ENCODE data around the gene CD82.
A peak's percentile ranks its signal among the peaks of the same experiment; 100 is the strongest.
"Not testable (repeated sequence)": the region's sequence is repeated elsewhere in the genome, so short reads cannot be mapped to it uniquely, and the experiment has no call there.

Gene CD82

GRCh38 chr11:44559940-44560300 is 5.5 kb upstream of the CD82 start:
- DNase-seq (ENCODE audit: low read depth, low spot score): not testable (repeated sequence)

- DNase-seq (ENCODE audit: low read depth, low spot score): no peak
Observed at GRCh38 chr11:44561275-44561805, 4.1 kb upstream of the CD82 start.

- DNase-seq (ENCODE audit: low read depth, low spot score): no peak
Observed at GRCh38 chr11:44561964-44562734, 3.3 kb upstream of the CD82 start.

GRCh38 chr11:44562845-44563460 is 2.5 kb upstream of the CD82 start:
- DNase-seq (ENCODE audit: low read depth, low spot score): no peak

GRCh38 chr11:44563711-44564110 is 1.8 kb upstream of the CD82 start:
- DNase-seq (ENCODE audit: low read depth, low spot score): no peak

GRCh38 chr11:44564166-44564565 is 1.3 kb upstream of the CD82 start:
- DNase-seq (ENCODE audit: low read depth, low spot score): no peak

GRCh38 chr11:44564670-44565210 is 723 bp upstream of the CD82 start:
- no peak for DNase-seq (ENCODE audit: low read depth, low spot score)

- no peak for DNase-seq (ENCODE audit: low read depth, low spot score)
Observed at GRCh38 chr11:44565953-44566949, 788 bp downstream of the CD82 start.

GRCh38 chr11:44566952-44567875 is 1.8 kb downstream of the CD82 start:
- no peak for DNase-seq (ENCODE audit: low read depth, low spot score)

- no peak for DNase-seq (ENCODE audit: low read depth, low spot score)
Observed at GRCh38 chr11:44567876-44568256, 2.4 kb downstream of the CD82 start.

GRCh38 chr11:44568331-44568657 is 2.8 kb downstream of the CD82 start:
- no peak for DNase-seq (ENCODE audit: low read depth, low spot score)

- peak; percentile 73 for DNase-seq (ENCODE audit: low read depth, low spot score)
Observed at GRCh38 chr11:44568658-44569473, 3.4 kb downstream of the CD82 start.

GRCh38 chr11:44570411-44571155 is 5.1 kb downstream of the CD82 start:
- DNase-seq (ENCODE audit: low read depth, low spot score): no peak

GRCh38 chr11:44571871-44572270 is 6.4 kb downstream of the CD82 start:
- no peak for DNase-seq (ENCODE audit: low read depth, low spot score)

- DNase-seq (ENCODE audit: low read depth, low spot score): no peak
Observed at GRCh38 chr11:44572436-44572835, 7.0 kb downstream of the CD82 start.

GRCh38 chr11:44572884-44573283 is 7.4 kb downstream of the CD82 start:
- no peak for DNase-seq (ENCODE audit: low read depth, low spot score)

GRCh38 chr11:44573333-44573732 is 7.9 kb downstream of the CD82 start:
- no peak for DNase-seq (ENCODE audit: low read depth, low spot score)

GRCh38 chr11:44574610-44575287 is 9.3 kb downstream of the CD82 start:
- no peak for DNase-seq (ENCODE audit: low read depth, low spot score)

- no peak for DNase-seq (ENCODE audit: low read depth, low spot score)
Observed at GRCh38 chr11:44575288-44575672, 9.8 kb downstream of the CD82 start.
